Panc1 (cell line): ENCODE results near the gene KRT23. TPM values are rescaled to one million over a fixed set of nuclear protein-coding genes. Genes with fewer than 3 reads are reported as not detected.

Source experiments
- ATAC-seq: fragments of 200-7000 bp; cut with Tn5 transposase; 2 replicates; pipeline ENCODE4 v1.9.1; 2020; ENCODE audit warnings: mild to moderate bottlenecking, moderate library complexity
- BruUV-seq: library from RNA; stranded (reverse); fragments of 400-500 nt; replicated peaks from 2 replicates; lab custom pipeline; 2021; lab: Mats Ljungman, UMichigan
- CTCF ChIA-PET: fragments of 300-600 bp; sonication (Branson Sonifier 250); formaldehyde crosslinking; loops from one replicate; lab custom pipeline; 2022; ENCODE audit warnings: antibody characterized with exemption; lab: Charles Lee
- POLR2A ChIA-PET: fragments of 300-600 bp; sonication (Branson Sonifier 250); formaldehyde crosslinking; loops from one replicate; lab custom pipeline; 2022; ENCODE audit warnings: antibody characterized with exemption; lab: Charles Lee
- DNase-seq: peaks from one replicate; pipeline ENCODE4 v3.0.0-alpha.2; 2010; ENCODE audit warnings: low read depth, low spot score
- H3K27ac ChIP-seq: 2 replicates; pipeline ENCODE4 v1.5.1; 2011; ENCODE audit warnings: mild to moderate bottlenecking, low read length, inconsistent platforms
- H3K27me3 ChIP-seq: fragments of 200-500 bp; sonication (Bioruptor generic); 2 replicates; pipeline ENCODE4 v1.6.0; 2014; ENCODE audit warnings: low read length, inconsistent platforms; ENCODE audit not compliant: control insufficient read depth, insufficient read depth
- H3K36me3 ChIP-seq: fragments of 200-500 bp; sonication (Bioruptor generic); 2 replicates; pipeline ENCODE4 v1.5.1; 2014; ENCODE audit warnings: inconsistent platforms, mild to moderate bottlenecking, low read length, moderate library complexity; ENCODE audit not compliant: control insufficient read depth, insufficient read depth
- H3K4me1 ChIP-seq: 2 replicates; pipeline ENCODE4 v1.5.1; 2011; ENCODE audit warnings: inconsistent platforms, mild to moderate bottlenecking, low read length, moderate library complexity; ENCODE audit not compliant: control insufficient read depth, insufficient read depth
- H3K4me3 ChIP-seq, 2 experiments: 2 replicates each; pipeline ENCODE4 v1.5.1; 2011 to 2012; ENCODE audit warnings: low read depth in 2 of 2, low read length in 2 of 2, mild to moderate bottlenecking in 2 of 2, inconsistent platforms in 1 of 2, moderate library complexity in 1 of 2
- H3K9me3 ChIP-seq: fragments of 200-500 bp; sonication (Bioruptor generic); 2 replicates; pipeline ENCODE4 v1.5.1; 2014; ENCODE audit warnings: low read depth, mild to moderate bottlenecking, inconsistent platforms, low read length, moderate library complexity; ENCODE audit not compliant: control insufficient read depth, insufficient read depth
- POLR2AphosphoS5 ChIP-seq: IDR thresholded peaks from 2 replicates; pipeline ENCODE4 v1.6.1; 2012; ENCODE audit warnings: mild to moderate bottlenecking, low read depth, low read length, moderate library complexity
- REST ChIP-seq, 2 experiments: IDR thresholded peaks; 2 replicates each; pipeline ENCODE4 v1.6.1; 2011 to 2012; ENCODE audit warnings: low read depth in 2 of 2, control low read depth in 1 of 2, low read length in 1 of 2, mild to moderate bottlenecking in 1 of 2, moderate library complexity in 1 of 2; ENCODE audit not compliant: insufficient read depth in 1 of 2
- SIN3A ChIP-seq: IDR thresholded peaks from 2 replicates; pipeline ENCODE4 v1.6.1; 2012; ENCODE audit warnings: low read depth, mild to moderate bottlenecking, low read length, moderate library complexity, borderline replicate concordance; ENCODE audit not compliant: insufficient read depth
- TCF7L2 ChIP-seq: IDR thresholded peaks from 2 replicates; pipeline ENCODE4 v1.6.1; 2011; ENCODE audit warnings: mild to moderate bottlenecking, low read depth, low read length, inconsistent platforms
- in situ Hi-C: cut with HindIII; loops from 2 replicates; pipeline ENCODE4 v1.10.0; 2016; ENCODE audit warnings: low sequenced_read_pairs, low pct_unique_long_range_greater_than_20kb
- intact Hi-C: fragments of 100-400 bp; cut with micrococcal nuclease; formaldehyde crosslinking; loops from one replicate; pipeline ENCODE4 v1.10.0; 2022; ENCODE audit not compliant: unreplicated experiment
- total RNA-seq: library from RNA; stranded (reverse); gene quantifications from one replicate; pipeline ENCODE4 v1.2.1, GENCODE V29; 2021; ENCODE audit not compliant: unreplicated experiment
- TF ChIP-seq, protein P1 (sequence below): fragments of 450-650 bp; IDR thresholded peaks from 2 replicates; pipeline ENCODE4 v1.5.1; 2017; ENCODE audit warnings: mild to moderate bottlenecking

The KRT23 gene
- total RNA-seq, 1 experiment from 2014 or later: not detected

- TF ChIP-seq SIN3A (no peak), TCF7L2 (no peak), POLR2AphosphoS5 (no peak), REST (IDR thresholded peaks at IDR 0.05; ENCODE audit: insufficient read depth in 1 of 2, low read depth in 2 of 2, low read length in 1 of 2) (no peak)
- TF ChIP-seq, protein P1, sequence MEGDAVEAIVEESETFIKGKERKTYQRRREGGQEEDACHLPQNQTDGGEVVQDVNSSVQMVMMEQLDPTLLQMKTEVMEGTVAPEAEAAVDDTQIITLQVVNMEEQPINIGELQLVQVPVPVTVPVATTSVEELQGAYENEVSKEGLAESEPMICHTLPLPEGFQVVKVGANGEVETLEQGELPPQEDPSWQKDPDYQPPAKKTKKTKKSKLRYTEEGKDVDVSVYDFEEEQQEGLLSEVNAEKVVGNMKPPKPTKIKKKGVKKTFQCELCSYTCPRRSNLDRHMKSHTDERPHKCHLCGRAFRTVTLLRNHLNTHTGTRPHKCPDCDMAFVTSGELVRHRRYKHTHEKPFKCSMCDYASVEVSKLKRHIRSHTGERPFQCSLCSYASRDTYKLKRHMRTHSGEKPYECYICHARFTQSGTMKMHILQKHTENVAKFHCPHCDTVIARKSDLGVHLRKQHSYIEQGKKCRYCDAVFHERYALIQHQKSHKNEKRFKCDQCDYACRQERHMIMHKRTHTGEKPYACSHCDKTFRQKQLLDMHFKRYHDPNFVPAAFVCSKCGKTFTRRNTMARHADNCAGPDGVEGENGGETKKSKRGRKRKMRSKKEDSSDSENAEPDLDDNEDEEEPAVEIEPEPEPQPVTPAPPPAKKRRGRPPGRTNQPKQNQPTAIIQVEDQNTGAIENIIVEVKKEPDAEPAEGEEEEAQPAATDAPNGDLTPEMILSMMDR: no peak
- no peak overlapping the region for H3K4me3 ChIP-seq
- no peak for DNase-seq
- ChIA-PET POLR2A (no interaction called here), CTCF (no interaction called here)
- H3K4me1 ChIP-seq: no peaks in the 10 kb centered on the region
- H3K9me3 ChIP-seq: no peaks in the 10 kb centered on the region
- no peaks in the 10 kb centered on the region for H3K36me3 ChIP-seq
- no peak for ATAC-seq
- in situ Hi-C loops: no loop called here
- BruUV-seq: no TSS peak
- H3K27me3 ChIP-seq: peaks cover 7% of the 10 kb centered on the region
- no peak overlapping the region for H3K27ac ChIP-seq
- intact Hi-C loops: no loop called here
Measured at GRCh38 chr17:40888196-40888720, 49.2 kb downstream of the KRT23 start.

DNA sequence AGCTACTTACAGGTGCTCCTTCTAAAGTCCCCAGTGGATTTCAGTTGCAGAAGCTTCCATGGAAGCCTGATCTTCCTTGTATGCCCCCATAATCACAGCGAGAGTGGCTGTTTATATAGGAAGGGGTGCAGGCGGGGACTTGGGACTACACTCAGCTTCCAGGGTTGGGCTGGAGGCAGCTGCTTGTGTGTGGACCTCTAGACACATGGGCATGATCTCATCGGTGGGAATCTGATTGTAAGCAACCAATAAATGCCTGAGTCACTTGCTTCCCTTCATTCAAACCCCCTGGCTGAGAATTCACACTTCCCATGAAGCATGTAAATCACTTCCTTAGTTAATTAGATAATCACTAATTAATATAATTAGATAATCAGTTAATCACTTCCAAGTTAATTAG is 51.4 kb downstream of the KRT23 start:
- Histone ChIP-seq H3K4me3 (no peak overlapping the region), H3K4me1 (no peaks in the 10 kb centered on the region), H3K9me3 (no peaks in the 10 kb centered on the region), H3K27me3 (peaks cover 7% of the 10 kb centered on the region), H3K27ac (no peak overlapping the region), H3K36me3 (no peaks in the 10 kb centered on the region)
- no peak for TF ChIP-seq SIN3A
- no peak for TF ChIP-seq REST (IDR thresholded peaks at IDR 0.05; ENCODE audit: insufficient read depth in 1 of 2, low read depth in 2 of 2, low read length in 1 of 2)
- no peak for TF ChIP-seq TCF7L2
- TF ChIP-seq, protein P1: no peak
- TF ChIP-seq POLR2AphosphoS5: no peak
- DNase-seq (no peak), ATAC-seq (no peak)
- intact Hi-C loops (no loop called here), in situ Hi-C loops (no loop called here)
- ChIA-PET POLR2A (no interaction called here), CTCF (interaction anchor here (0.5 kb wide), 1 partner anchor 23 kb away, joined by 3 read pairs; no protein-coding TSS in a partner anchor)
- BruUV-seq: no TSS peak
